HG02588 (cell line): ENCODE results near the gene RNF10.
"Not testable (repeated sequence)": the region's sequence is repeated elsewhere in the genome, so short reads cannot be mapped to it uniquely, and the experiment has no call there.

Experiments
- ATAC-seq: cut with Tn5 transposase; IDR thresholded peaks from one replicate; pipeline ENCODE4 v1.9.1; 2021; ENCODE audit warnings: mild to moderate bottlenecking, moderate library complexity; ENCODE audit not compliant: unreplicated experiment

Gene RNF10

GRCh38 chr12:120528861-120529525, 5.2 kb upstream of the RNF10 start, which contains the start of gene COQ5:
Gene COQ5, minus strand, starts transcription at chr12:120529158. Its CDS starts 17 bp downstream, at chr12:120529141.
- peak; percentile 60 for ATAC-seq

GRCh38 chr12:120529641-120530417, 4.3 kb upstream of the RNF10 start:
- no peak for ATAC-seq

- not testable (repeated sequence) for ATAC-seq
Observed at GRCh38 chr12:120530418-120530761, 3.8 kb upstream of the RNF10 start.

- ATAC-seq: no peak
Observed at GRCh38 chr12:120532701-120533238, 1.4 kb upstream of the RNF10 start.

- ATAC-seq: peak; percentile 31
Observed at GRCh38 chr12:120534703-120535655, 823 bp downstream of the RNF10 start.

- ATAC-seq: no peak
Observed at GRCh38 chr12:120536064-120536791, 2.1 kb downstream of the RNF10 start.

GRCh38 chr12:120537856-120538220, 3.7 kb downstream of the RNF10 start:
- no peak for ATAC-seq

GRCh38 chr12:120538281-120539156, 4.4 kb downstream of the RNF10 start:
- no peak for ATAC-seq

- ATAC-seq: no peak
Observed at GRCh38 chr12:120539303-120539702, 5.1 kb downstream of the RNF10 start.

- no peak for ATAC-seq
Observed at GRCh38 chr12:120540445-120540844, 6.3 kb downstream of the RNF10 start.

GRCh38 chr12:120542166-120542565, 8.0 kb downstream of the RNF10 start:
- no peak for ATAC-seq

GRCh38 chr12:120544691-120545090, 10.5 kb downstream of the RNF10 start:
- no peak for ATAC-seq

- no peak for ATAC-seq
Observed at GRCh38 chr12:120546050-120546386, 11.9 kb downstream of the RNF10 start.

- no peak for ATAC-seq
Observed at GRCh38 chr12:120554678-120555077, 20.5 kb downstream of the RNF10 start.

- no peak for ATAC-seq
Observed at GRCh38 chr12:120557589-120557988, 23.4 kb downstream of the RNF10 start.

- no peak for ATAC-seq
Observed at GRCh38 chr12:120562906-120563305, 28.8 kb downstream of the RNF10 start.

GRCh38 chr12:120563495-120563894, 29.3 kb downstream of the RNF10 start:
- no peak for ATAC-seq

- no peak for ATAC-seq
Observed at GRCh38 chr12:120571299-120571698, 37.1 kb downstream of the RNF10 start.

GRCh38 chr12:120573560-120573959, 39.4 kb downstream of the RNF10 start:
- ATAC-seq: no peak

GRCh38 chr12:120574106-120574505, 40.0 kb downstream of the RNF10 start:
- no peak for ATAC-seq
